Measurements from ENCODE around the gene RPA3. TPM values are rescaled to one million over a fixed set of nuclear protein-coding genes. Genes with fewer than 3 reads are reported as not detected.

RPA3 gene
- total RNA-seq, 1 donor from 2014 or later, result 0.96 TPM

DNA sequence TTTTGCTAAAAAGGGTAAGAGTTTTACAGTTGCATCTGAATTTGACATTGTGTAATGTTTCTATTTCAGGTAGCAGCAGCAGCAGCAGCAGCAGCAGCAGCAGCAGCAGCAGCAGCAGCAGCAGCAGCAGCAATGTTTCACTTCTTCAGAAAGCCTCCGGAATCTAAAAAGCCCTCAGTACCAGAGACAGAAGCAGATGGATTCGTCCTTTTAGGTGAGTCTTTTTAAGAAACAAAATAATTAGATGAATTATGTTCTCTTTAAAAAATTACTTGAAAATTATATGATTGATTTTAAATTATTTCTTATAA is 45.2 kb downstream of the RPA3 start:
- intact Hi-C loops (cut with DNase I), result no loop called here
- TF ChIP-seq, protein P1, sequence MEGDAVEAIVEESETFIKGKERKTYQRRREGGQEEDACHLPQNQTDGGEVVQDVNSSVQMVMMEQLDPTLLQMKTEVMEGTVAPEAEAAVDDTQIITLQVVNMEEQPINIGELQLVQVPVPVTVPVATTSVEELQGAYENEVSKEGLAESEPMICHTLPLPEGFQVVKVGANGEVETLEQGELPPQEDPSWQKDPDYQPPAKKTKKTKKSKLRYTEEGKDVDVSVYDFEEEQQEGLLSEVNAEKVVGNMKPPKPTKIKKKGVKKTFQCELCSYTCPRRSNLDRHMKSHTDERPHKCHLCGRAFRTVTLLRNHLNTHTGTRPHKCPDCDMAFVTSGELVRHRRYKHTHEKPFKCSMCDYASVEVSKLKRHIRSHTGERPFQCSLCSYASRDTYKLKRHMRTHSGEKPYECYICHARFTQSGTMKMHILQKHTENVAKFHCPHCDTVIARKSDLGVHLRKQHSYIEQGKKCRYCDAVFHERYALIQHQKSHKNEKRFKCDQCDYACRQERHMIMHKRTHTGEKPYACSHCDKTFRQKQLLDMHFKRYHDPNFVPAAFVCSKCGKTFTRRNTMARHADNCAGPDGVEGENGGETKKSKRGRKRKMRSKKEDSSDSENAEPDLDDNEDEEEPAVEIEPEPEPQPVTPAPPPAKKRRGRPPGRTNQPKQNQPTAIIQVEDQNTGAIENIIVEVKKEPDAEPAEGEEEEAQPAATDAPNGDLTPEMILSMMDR (IDR thresholded peaks at IDR 0.05), result no peak
- no peaks in the 10 kb centered on the region for H3K9me3 ChIP-seq

DNA sequence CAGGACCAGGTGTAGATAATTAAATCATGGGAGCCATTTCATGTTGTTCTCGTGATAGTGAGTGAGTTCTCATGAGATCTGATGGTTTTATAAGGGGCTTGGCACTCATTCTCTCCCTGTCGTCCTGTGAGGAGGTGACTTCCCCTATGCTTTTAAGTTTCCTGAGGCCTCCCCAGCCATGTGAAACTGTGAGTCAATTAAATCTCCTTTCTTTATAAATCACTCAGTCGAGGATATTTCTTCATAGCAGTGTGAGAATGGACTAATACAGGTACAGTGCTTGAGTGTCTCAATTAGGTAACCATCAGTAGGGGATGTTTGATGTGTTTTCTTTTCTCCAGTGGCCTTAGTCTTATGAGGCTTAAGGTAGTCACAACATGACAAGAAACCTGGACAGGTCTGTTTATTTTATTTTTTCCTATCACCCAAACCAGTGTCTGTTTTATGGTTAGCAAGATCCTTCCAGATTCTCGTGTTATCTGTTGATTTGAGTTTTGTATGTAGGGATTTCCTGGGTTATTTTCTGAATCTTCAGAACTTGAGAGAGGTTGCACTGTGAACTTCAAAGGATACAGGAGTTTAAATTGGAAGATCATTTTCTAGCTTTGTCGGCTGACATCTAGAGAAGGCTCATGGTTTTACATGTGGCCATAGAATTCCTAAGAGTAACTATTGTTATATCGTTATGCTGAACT is 45.7 kb downstream of the RPA3 start:
- H3K27ac ChIP-seq, result peak overlapping the region in 1 of 2 donors; percentile 63
- H3K4me3 ChIP-seq, result no peak overlapping the region
- no peak for DNase-seq (ENCODE audit: low spot score in 2 of 2)
- peaks cover 0 to 6% of the 10 kb centered on the region in 2 donors for H3K4me1 ChIP-seq
- TF ChIP-seq, protein P1 (IDR thresholded peaks at IDR 0.05), result no peak
- H3K36me3 ChIP-seq, result no peaks in the 10 kb centered on the region
- H3K27me3 ChIP-seq, result no peaks in the 10 kb centered on the region
- intact Hi-C loops (cut with DNase I), result no loop called here
- H3K9me3 ChIP-seq, result no peaks in the 10 kb centered on the region

More for the DNA sequence above, 45.2 kb downstream of the RPA3 start:
- no peaks in the 10 kb centered on the region for H3K36me3 ChIP-seq
- H3K27ac ChIP-seq, result no peak overlapping the region
- no peak for DNase-seq (ENCODE audit: low spot score in 2 of 2)
- H3K4me1 ChIP-seq, result peaks cover 0 to 6% of the 10 kb centered on the region in 2 donors
- no peaks in the 10 kb centered on the region for H3K27me3 ChIP-seq
- H3K4me3 ChIP-seq, result no peak overlapping the region

DNA sequence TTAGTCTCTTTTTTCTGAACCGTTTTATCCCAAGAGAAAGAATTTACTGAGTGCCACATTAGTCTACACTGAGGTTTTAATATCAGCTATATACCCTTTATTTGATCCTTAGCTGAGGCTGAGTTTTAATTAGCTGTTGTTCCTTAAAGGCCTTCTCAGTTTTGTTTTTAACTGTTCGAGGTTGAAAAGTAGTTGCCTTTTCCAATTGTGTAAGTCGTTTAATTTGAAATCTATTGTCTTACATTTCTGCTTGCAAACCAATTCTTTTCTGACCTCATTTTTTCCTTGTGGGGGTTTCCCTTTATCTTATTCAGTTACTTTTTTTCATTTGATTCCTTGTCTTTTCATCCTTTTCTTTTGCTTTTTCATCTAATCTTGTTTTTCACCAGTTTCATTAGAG is 47.0 kb downstream of the RPA3 start:
- Histone ChIP-seq H3K27me3 (no peaks in the 10 kb centered on the region), H3K36me3 (no peaks in the 10 kb centered on the region), H3K4me3 (no peak overlapping the region), H3K9me3 (no peaks in the 10 kb centered on the region), H3K4me1 (peaks cover 0 to 6% of the 10 kb centered on the region in 2 donors), H3K27ac (peak overlapping the region; percentile 33 to 63)
- DNase-seq (ENCODE audit: low spot score in 2 of 2), result no peak
- TF ChIP-seq, protein P1 (IDR thresholded peaks at IDR 0.05), result no peak
- intact Hi-C loops (cut with DNase I), result no loop called here

DNA sequence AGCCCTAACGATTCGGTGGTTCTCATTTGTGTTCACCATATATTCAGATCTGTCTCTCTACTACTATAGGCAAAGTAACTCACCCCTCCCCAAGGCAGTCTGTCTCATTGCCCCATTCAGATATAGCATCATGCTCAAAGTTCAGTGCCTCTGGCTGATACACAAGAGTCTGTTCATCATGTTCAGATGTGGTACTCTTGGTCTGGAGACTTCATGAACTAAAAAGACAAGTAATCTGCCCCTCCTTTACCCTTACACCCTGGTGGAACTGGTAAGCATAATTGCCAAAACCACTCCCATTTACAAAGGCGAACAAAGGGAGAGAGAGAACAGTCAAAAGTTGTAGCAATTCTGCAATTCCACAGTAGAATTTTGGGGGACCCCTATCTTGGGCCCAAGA is 47.9 kb downstream of the RPA3 start:
- H3K9me3 ChIP-seq, result no peaks in the 10 kb centered on the region
- H3K27me3 ChIP-seq, result no peaks in the 10 kb centered on the region
- intact Hi-C loops (cut with DNase I), result no loop called here
- H3K27ac ChIP-seq, result peak overlapping the region; percentile 33 to 63
- H3K4me1 ChIP-seq, result peaks cover 0 to 6% of the 10 kb centered on the region in 2 donors
- H3K4me3 ChIP-seq, result no peak overlapping the region
- TF ChIP-seq, protein P1 (IDR thresholded peaks at IDR 0.05), result no peak
- no peak for DNase-seq (ENCODE audit: low spot score in 2 of 2)
- H3K36me3 ChIP-seq, result no peaks in the 10 kb centered on the region

DNA sequence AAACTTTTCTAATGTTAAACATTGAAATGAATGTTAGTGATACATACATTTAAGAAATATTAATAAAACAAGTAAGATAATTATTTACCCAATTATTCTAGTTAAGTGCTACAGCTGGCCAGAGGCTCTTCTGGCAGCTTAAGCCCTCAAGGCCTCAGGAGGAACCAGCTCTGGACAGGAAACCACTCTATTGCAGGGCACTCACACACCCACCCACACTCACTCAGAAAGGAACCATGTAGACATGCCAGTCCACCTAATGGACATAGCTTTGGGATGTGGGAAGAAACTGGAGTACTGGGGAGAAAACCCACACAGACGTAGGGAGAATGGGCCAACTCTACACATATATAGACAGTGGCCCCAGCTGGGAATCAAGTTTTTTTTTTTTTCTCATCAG is 49.7 kb downstream of the RPA3 start:
- Histone ChIP-seq H3K4me1 (peaks cover 0 to 3% of the 10 kb centered on the region in 2 donors), H3K27me3 (no peaks in the 10 kb centered on the region), H3K9me3 (no peaks in the 10 kb centered on the region), H3K27ac (no peak overlapping the region), H3K36me3 (no peaks in the 10 kb centered on the region), H3K4me3 (no peak overlapping the region)
- intact Hi-C loops (cut with DNase I), result no loop called here
- TF ChIP-seq, protein P1 (IDR thresholded peaks at IDR 0.05), result no peak
- DNase-seq (ENCODE audit: low spot score in 2 of 2), result no peak

DNA sequence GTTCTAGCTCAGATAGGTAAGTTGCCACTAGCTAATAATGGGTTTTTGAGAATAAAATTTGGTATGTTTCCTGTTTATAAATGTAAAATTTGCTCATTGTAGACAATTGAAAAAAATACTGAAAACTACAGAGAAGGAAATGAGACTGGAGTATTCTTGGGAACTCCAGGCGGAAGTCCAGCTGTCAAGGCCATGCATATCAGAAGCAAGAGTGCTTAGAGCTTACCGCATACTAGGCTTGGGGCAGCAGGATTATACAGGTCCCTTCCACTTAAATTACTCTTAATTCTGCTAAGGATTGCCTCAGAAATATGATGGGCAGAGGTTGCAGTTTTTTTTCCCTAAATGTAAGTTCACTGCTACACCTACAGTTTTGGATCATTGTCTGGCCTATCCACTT is 51.2 kb downstream of the RPA3 start:
- H3K4me1 ChIP-seq, result peaks cover 0 to 3% of the 10 kb centered on the region in 2 donors
- DNase-seq (ENCODE audit: low spot score in 2 of 2), result no peak
- no peaks in the 10 kb centered on the region for H3K27me3 ChIP-seq
- H3K36me3 ChIP-seq, result no peaks in the 10 kb centered on the region
- no peak overlapping the region for H3K27ac ChIP-seq
- TF ChIP-seq, protein P1 (IDR thresholded peaks at IDR 0.05), result no peak
- H3K9me3 ChIP-seq, result no peaks in the 10 kb centered on the region
- intact Hi-C loops (cut with DNase I), result no loop called here
- no peak overlapping the region for H3K4me3 ChIP-seq

All from ascending aorta (tissue), 2 donors.